Natural killer cell (primary cell): ENCODE measurements around the gene AMN1. TPM values are rescaled to one million over a fixed set of nuclear protein-coding genes. Genes with fewer than 3 reads are reported as not detected.
"Not testable (repeated sequence)": the region's sequence is repeated elsewhere in the genome, so short reads cannot be mapped to it uniquely, and the experiment has no call there.

Source experiments
- ATAC-seq, 3 donors: fragments of 150-1000 bp in 2 of 3; fragments of 200-7000 bp in 1 of 3; cut with Tn5 transposase; 1 replicate in 1 of 3; 2 replicates in 2 of 3; pipeline ENCODE4 v1.10.0; 2021; ENCODE audit warnings: mild to moderate bottlenecking in 2 of 3, moderate library complexity in 2 of 3
- DNase-seq, 2 donors: peaks; one replicate each; pipeline versions ENCODE4 v3.0.0 to v3.0.0-alpha.2; 2013 to 2021; ENCODE audit warnings: mixed read lengths in 1 of 2
- H3K27ac ChIP-seq: one replicate; pipeline ENCODE4 v1.5.1; 2013; ENCODE audit warnings: mild to moderate bottlenecking, low read length
- H3K27me3 ChIP-seq: one replicate; pipeline ENCODE4 v1.6.1; 2013; ENCODE audit warnings: low read length; ENCODE audit not compliant: control insufficient read depth, insufficient read depth
- H3K36me3 ChIP-seq: one replicate; pipeline ENCODE4 v1.6.1; 2013; ENCODE audit warnings: low read length; ENCODE audit not compliant: control insufficient read depth, insufficient read depth
- H3K4me1 ChIP-seq: one replicate; pipeline ENCODE4 v1.6.1; 2013; ENCODE audit warnings: low read length; ENCODE audit not compliant: control insufficient read depth, insufficient read depth
- H3K4me3 ChIP-seq: one replicate; pipeline ENCODE4 v1.5.1; 2013; ENCODE audit warnings: low read length
- H3K9me3 ChIP-seq: one replicate; pipeline ENCODE4 v1.6.1; 2013; ENCODE audit warnings: low read length; ENCODE audit not compliant: control insufficient read depth, insufficient read depth
- H3K27ac Mint-ChIP-seq, 2 donors: one replicate each; pipeline ENCODE4 v1.8.0; 2022; ENCODE audit warnings: mild to moderate bottlenecking in 2 of 2, mixed read lengths in 2 of 2, moderate library complexity in 1 of 2
- H3K27me3 Mint-ChIP-seq, 2 donors: one replicate each; pipeline ENCODE4 v1.8.0; 2022; ENCODE audit warnings: low read depth in 2 of 2, mixed read lengths in 2 of 2
- H3K36me3 Mint-ChIP-seq: one replicate; pipeline ENCODE4 v1.8.0; 2022; ENCODE audit warnings: mixed read lengths
- H3K4me1 Mint-ChIP-seq, 2 donors: one replicate each; pipeline ENCODE4 v1.8.0; 2022; ENCODE audit warnings: mixed read lengths in 2 of 2
- H3K4me3 Mint-ChIP-seq: one replicate; pipeline ENCODE4 v1.8.0; 2022; ENCODE audit warnings: mild to moderate bottlenecking, moderate library complexity, mixed read lengths
- H3K9me3 Mint-ChIP-seq, 2 donors: one replicate each; pipeline ENCODE4 v1.8.0; 2022; ENCODE audit warnings: mixed read lengths in 2 of 2
- WGBS: methylation state at CpG from one replicate; pipeline ENCODE4 v1.1.7; 2013; ENCODE audit warnings: missing lambda C conversion rate; ENCODE audit not compliant: insufficient coverage; 5-methylcytosine and 5-hydroxymethylcytosine counted together
- intact Hi-C: fragments of 100-400 bp; cut with micrococcal nuclease; formaldehyde crosslinking; loops from one replicate; pipeline ENCODE4 v1.14.2; 2022
- total RNA-seq, 4 donors: library from RNA; stranded (reverse); fragments of 120-200 nt in 1 of 4; gene quantifications; one replicate each; pipeline versions ENCODE4 v1.2.3 to v1.2.4, GENCODE V29; 2013 to 2022
- TF ChIP-seq, protein P1 (sequence below): fragments of 200-600 bp; IDR thresholded peaks from one replicate; pipeline ENCODE4 v1.8.0; 2022; ENCODE audit warnings: antibody characterized with exemption

AMN1 gene
- total RNA-seq, 3 donors from 2014 or later (not counting 1 experiment from before 2014, with no cell fraction given): 4.6 to 6.9 (median 6.3) TPM

DNA sequence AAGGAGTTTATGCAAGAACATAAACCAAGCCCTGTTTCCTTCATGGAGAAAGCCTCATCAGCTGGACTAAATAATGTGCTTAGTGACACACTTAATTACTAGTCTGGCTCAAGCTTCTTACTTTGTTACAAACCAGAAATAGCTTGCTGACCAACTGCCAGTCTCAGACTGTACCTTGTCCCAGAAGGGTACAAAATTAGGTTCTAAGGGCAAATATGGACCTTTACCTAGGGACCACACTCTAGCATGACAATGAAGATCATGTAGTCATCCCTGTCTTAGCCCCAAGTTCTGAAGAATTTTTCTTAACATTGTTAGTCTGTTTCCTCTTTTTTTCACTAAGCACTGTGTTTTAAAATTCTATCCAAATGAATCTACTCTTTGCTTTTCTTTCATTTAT is 2.2 kb downstream of the AMN1 start:
- no peaks in the 10 kb centered on the region for H3K9me3 ChIP-seq
- Mint-ChIP-seq H3K9me3 (peaks cover 0 to 2% of the 10 kb centered on the region in 2 donors), H3K4me3 (no peak overlapping the region), H3K4me1 (peaks cover 54 to 59% of the 10 kb centered on the region in 2 donors), H3K27me3 (no peaks in the 10 kb centered on the region), H3K27ac (no peak overlapping the region), H3K36me3 (no peaks in the 10 kb centered on the region)
- H3K27me3 ChIP-seq: no peaks in the 10 kb centered on the region
- TF ChIP-seq, protein P1, sequence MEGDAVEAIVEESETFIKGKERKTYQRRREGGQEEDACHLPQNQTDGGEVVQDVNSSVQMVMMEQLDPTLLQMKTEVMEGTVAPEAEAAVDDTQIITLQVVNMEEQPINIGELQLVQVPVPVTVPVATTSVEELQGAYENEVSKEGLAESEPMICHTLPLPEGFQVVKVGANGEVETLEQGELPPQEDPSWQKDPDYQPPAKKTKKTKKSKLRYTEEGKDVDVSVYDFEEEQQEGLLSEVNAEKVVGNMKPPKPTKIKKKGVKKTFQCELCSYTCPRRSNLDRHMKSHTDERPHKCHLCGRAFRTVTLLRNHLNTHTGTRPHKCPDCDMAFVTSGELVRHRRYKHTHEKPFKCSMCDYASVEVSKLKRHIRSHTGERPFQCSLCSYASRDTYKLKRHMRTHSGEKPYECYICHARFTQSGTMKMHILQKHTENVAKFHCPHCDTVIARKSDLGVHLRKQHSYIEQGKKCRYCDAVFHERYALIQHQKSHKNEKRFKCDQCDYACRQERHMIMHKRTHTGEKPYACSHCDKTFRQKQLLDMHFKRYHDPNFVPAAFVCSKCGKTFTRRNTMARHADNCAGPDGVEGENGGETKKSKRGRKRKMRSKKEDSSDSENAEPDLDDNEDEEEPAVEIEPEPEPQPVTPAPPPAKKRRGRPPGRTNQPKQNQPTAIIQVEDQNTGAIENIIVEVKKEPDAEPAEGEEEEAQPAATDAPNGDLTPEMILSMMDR: no peak
- intact Hi-C loops: loop anchor here (10.0 kb wide), 2 partner anchors 402 to 972 kb away; partner anchors contain the start of genes CAPRIN2 and SINHCAF
- no peaks in the 10 kb centered on the region for H3K36me3 ChIP-seq
- no peak overlapping the region for H3K4me3 ChIP-seq
- H3K27ac ChIP-seq: no peak overlapping the region
- peaks cover 36% of the 10 kb centered on the region for H3K4me1 ChIP-seq
- no peak for ATAC-seq
- no peak for DNase-seq

DNA sequence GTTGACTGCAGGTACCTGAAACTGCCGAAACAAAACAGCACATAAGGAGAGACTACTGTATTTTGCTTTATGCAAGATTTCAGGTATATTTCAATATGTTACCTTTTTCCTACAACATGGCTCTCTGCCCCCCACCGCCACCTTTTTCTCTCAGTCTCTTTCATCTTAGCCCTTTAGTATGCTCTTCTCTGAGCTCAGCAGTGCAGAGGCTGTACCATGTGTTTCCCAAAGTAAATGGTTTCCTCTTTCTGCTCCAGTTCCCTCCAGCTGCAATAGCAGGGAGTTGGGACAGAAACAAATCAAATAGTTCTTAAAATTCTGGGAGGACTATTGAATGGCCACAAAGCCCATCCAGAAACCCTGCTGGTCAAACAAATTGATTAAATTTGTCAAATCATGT is 4.3 kb downstream of the AMN1 start:
- peaks cover 0 to 2% of the 10 kb centered on the region in 2 donors for H3K27me3 Mint-ChIP-seq
- no peaks in the 10 kb centered on the region for H3K27me3 ChIP-seq
- H3K4me1 Mint-ChIP-seq: peaks cover 60 to 63% of the 10 kb centered on the region in 2 donors
- no peak for DNase-seq
- TF ChIP-seq, protein P1: no peak
- peaks cover 40% of the 10 kb centered on the region for H3K4me1 ChIP-seq
- H3K27ac ChIP-seq: no peak overlapping the region
- intact Hi-C loops: loop anchor here (10.0 kb wide), 2 partner anchors 400 to 970 kb away; partner anchors contain the start of genes CAPRIN2 and SINHCAF
- no peak overlapping the region for H3K4me3 ChIP-seq
- peaks cover 0 to 2% of the 10 kb centered on the region in 2 donors for H3K9me3 Mint-ChIP-seq
- no peaks in the 10 kb centered on the region for H3K36me3 Mint-ChIP-seq
- no peak overlapping the region for H3K4me3 Mint-ChIP-seq
- no peaks in the 10 kb centered on the region for H3K36me3 ChIP-seq
- WGBS: 77% methylated on average over 1 of the region's 2 CpGs
- no peaks in the 10 kb centered on the region for H3K9me3 ChIP-seq
- no peak for ATAC-seq
- no peak overlapping the region for H3K27ac Mint-ChIP-seq

GRCh38 chr12:31722580-31722979 is 6.2 kb downstream of the AMN1 start:
- Histone ChIP-seq H3K27ac (peak overlapping the region; percentile 5), H3K4me3 (no peak overlapping the region), H3K9me3 (no peaks in the 10 kb centered on the region), H3K27me3 (no peaks in the 10 kb centered on the region), H3K36me3 (no peaks in the 10 kb centered on the region), H3K4me1 (peaks cover 32% of the 10 kb centered on the region)
- H3K4me1 Mint-ChIP-seq: peaks cover 45 to 55% of the 10 kb centered on the region in 2 donors
- peaks cover 7 to 12% of the 10 kb centered on the region in 2 donors for H3K27me3 Mint-ChIP-seq
- 97% methylated on average over 2 of the region's 2 CpGs for WGBS
- H3K4me3 Mint-ChIP-seq: peak overlapping the region; percentile 87
- TF ChIP-seq, protein P1: no peak
- H3K36me3 Mint-ChIP-seq: peaks cover 9% of the 10 kb centered on the region
- intact Hi-C loops: loop anchor here (1.0 to 10.0 kb wide), 5 partner anchors 174 to 968 kb away; partner anchors contain the start of genes CAPRIN2, RESF1 and SINHCAF
- DNase-seq (peak in 1 of 2 donors; percentile 6), ATAC-seq (no peak)
- peak overlapping the region; percentile 89 for H3K27ac Mint-ChIP-seq
- peaks cover 0 to 2% of the 10 kb centered on the region in 2 donors for H3K9me3 Mint-ChIP-seq

DNA sequence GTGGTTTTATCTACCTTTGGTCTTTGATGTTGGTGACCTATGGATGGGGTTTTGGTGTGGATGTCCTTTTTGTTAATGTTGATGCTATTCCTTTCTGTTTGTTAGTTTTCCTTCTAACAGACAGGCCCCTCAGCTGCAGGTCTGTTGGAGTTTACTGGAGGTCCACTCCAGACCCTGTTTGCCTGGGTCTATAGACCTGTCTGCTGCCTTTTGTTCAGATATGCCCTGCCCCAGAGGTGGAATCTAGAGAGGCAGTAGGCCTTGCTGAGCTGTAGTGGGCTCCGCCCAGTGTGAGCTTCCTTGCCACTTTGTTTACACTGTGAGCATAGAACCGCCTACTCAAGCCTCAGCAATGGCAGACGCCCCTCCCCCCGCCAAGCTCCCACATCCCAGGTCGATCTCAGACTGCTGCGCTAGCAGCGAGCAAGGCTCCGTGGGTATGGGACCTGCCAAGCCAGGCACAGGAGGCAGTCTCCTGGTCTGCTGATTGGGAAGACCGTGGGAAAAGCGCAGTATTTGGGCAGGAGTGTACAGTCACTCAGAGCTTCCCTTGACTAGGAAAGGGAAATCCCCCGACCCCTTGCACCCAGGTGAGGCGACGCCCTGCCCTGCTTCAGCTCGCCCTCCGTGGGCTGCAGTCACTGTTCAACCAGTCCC is 10.2 kb downstream of the AMN1 start:
- peaks cover 28% of the 10 kb centered on the region for H3K4me1 ChIP-seq
- H3K4me1 Mint-ChIP-seq: peaks cover 42 to 51% of the 10 kb centered on the region in 2 donors
- H3K9me3 Mint-ChIP-seq, H3K4me3 Mint-ChIP-seq, H3K27ac Mint-ChIP-seq, H3K36me3 ChIP-seq, intact Hi-C loops, ATAC-seq, H3K27ac ChIP-seq, H3K9me3 ChIP-seq, DNase-seq, H3K27me3 ChIP-seq, H3K4me3 ChIP-seq: not testable (repeated sequence)
- H3K27me3 Mint-ChIP-seq: peaks cover 11 to 21% of the 10 kb centered on the region in 2 donors
- 98% methylated on average over 15 of the region's 15 CpGs for WGBS
- peaks cover 19% of the 10 kb centered on the region for H3K36me3 Mint-ChIP-seq

GRCh38 chr12:31716998-31717397 is 11.8 kb downstream of the AMN1 start:
- Mint-ChIP-seq H3K27me3 (peaks cover 11 to 21% of the 10 kb centered on the region in 2 donors), H3K36me3 (peaks cover 19% of the 10 kb centered on the region), H3K4me1 (peaks cover 26 to 34% of the 10 kb centered on the region in 2 donors)
- H3K9me3 Mint-ChIP-seq, H3K27me3 ChIP-seq, ATAC-seq, H3K9me3 ChIP-seq, intact Hi-C loops, DNase-seq, H3K27ac Mint-ChIP-seq, H3K4me3 Mint-ChIP-seq, H3K27ac ChIP-seq, H3K4me3 ChIP-seq, H3K36me3 ChIP-seq: not testable (repeated sequence)
- peaks cover 15% of the 10 kb centered on the region for H3K4me1 ChIP-seq
- WGBS: 99% methylated on average over 4 of the region's 4 CpGs
